GM06990 (cell line): ENCODE results near the gene CSAD.
"Not testable (repeated sequence)": the region's sequence is repeated elsewhere in the genome, so short reads cannot be mapped to it uniquely, and the experiment has no call there.

Experiments used
- DNase-seq: peaks from one replicate; pipeline ENCODE4 v3.0.0-alpha.2; 2011; ENCODE audit not compliant: insufficient read length; ENCODE audit errors: extremely low read depth
- H3K27me3 ChIP-seq: replicated peaks from 2 replicates; pipeline ENCODE4 v1.6.0; 2011; ENCODE audit warnings: low read length; ENCODE audit not compliant: control insufficient read depth, insufficient read depth
- H3K36me3 ChIP-seq: 2 replicates; pipeline ENCODE4 v1.5.1; 2011; ENCODE audit warnings: low read length; ENCODE audit not compliant: control insufficient read depth, insufficient read depth
- H3K4me3 ChIP-seq: replicated peaks from 2 replicates; pipeline ENCODE4 v1.5.1; 2011; ENCODE audit warnings: low read depth, mild to moderate bottlenecking, control low read depth, low read length
- TF ChIP-seq, protein P1 (sequence below): IDR thresholded peaks from 2 replicates; pipeline ENCODE4 v1.5.1; 2011; ENCODE audit warnings: low read length, control low read depth, mild to moderate bottlenecking, inconsistent platforms; ENCODE audit not compliant: insufficient read depth, poor library complexity, severe bottlenecking

The CSAD gene

DNA sequence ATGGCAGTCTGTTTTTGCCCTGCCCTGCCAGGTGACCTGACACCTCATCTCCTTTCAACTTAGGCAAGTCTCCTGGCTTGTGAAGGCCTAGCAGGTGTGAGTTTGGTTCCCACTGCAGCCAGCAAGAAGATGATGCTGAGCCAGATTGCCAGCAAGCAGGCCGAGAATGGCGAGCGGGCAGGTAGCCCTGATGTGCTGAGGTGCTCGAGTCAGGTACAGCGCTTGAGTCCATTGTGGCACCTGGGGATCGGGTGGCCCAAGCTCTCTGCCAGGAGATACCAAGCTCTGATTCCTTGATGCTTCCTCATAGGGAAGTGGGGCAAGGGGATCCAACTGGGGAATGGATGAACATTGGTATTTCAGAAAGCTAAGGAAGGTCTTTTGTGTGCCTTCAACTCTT is 4.1 kb upstream of the CSAD start:
- DNase-seq, result no peak
- H3K36me3 ChIP-seq, result peaks cover 20% of the 10 kb centered on the region

GRCh38 chr12:53182903-53183302 is 2.2 kb upstream of the CSAD start:
- DNase-seq, result no peak
- TF ChIP-seq, protein P1, sequence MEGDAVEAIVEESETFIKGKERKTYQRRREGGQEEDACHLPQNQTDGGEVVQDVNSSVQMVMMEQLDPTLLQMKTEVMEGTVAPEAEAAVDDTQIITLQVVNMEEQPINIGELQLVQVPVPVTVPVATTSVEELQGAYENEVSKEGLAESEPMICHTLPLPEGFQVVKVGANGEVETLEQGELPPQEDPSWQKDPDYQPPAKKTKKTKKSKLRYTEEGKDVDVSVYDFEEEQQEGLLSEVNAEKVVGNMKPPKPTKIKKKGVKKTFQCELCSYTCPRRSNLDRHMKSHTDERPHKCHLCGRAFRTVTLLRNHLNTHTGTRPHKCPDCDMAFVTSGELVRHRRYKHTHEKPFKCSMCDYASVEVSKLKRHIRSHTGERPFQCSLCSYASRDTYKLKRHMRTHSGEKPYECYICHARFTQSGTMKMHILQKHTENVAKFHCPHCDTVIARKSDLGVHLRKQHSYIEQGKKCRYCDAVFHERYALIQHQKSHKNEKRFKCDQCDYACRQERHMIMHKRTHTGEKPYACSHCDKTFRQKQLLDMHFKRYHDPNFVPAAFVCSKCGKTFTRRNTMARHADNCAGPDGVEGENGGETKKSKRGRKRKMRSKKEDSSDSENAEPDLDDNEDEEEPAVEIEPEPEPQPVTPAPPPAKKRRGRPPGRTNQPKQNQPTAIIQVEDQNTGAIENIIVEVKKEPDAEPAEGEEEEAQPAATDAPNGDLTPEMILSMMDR, result no peak
- H3K27me3 ChIP-seq, result no peaks in the 10 kb centered on the region
- H3K36me3 ChIP-seq, result peaks cover 15% of the 10 kb centered on the region
- H3K4me3 ChIP-seq, result no peak overlapping the region

More for the DNA sequence above, 4.1 kb upstream of the CSAD start:
- H3K27me3 ChIP-seq, result no peaks in the 10 kb centered on the region
- H3K4me3 ChIP-seq, result no peak overlapping the region
- TF ChIP-seq, protein P1, result no peak

- TF ChIP-seq, protein P1, result no peak
- H3K27me3 ChIP-seq, result no peaks in the 10 kb centered on the region
- H3K4me3 ChIP-seq, result peak overlapping the region; percentile 79
- DNase-seq, result no peak
- peaks cover 11% of the 10 kb centered on the region for H3K36me3 ChIP-seq
Observed at GRCh38 chr12:53181935-53182334, 1.2 kb upstream of the CSAD start.

GRCh38 chr12:53180931-53181645 is 363 bp upstream of the CSAD start:
- Histone ChIP-seq H3K36me3 (peaks cover 9% of the 10 kb centered on the region), H3K27me3 (no peaks in the 10 kb centered on the region), H3K4me3 (peak overlapping the region; percentile 79)
- TF ChIP-seq, protein P1, result no peak
- peak; percentile 90 for DNase-seq

DNA sequence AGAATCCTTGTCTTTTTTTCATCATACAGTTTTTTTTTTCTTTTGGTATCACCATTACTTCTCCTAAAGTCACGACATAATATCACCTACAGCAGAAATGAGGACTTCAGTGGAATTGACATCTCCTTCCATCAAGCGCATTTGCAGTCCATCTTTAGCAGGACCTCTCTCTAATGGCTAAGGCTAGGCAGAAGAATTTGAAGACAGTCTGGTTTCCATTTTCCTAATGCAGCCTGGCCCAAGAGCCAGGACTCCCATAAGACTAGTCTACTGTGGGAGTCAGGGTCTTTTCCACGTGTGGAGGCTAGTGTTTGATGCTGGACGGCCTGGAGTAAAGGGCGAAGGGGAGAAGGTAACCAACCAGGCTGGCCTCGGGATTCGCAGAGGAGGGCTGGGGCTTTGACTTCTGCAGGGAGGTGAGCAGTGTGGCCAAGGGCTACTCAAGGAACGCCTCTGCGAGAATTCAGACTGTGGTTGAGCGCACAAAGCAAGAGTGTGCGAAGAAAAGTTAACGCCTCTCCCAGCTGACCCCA is 972 bp downstream of the CSAD start:
- Histone ChIP-seq H3K36me3 (peaks cover 5% of the 10 kb centered on the region), H3K27me3 (no peaks in the 10 kb centered on the region), H3K4me3 (peak overlapping the region; percentile 79)
- no peak for DNase-seq
- TF ChIP-seq, protein P1, result no peak

GRCh38 chr12:53178803-53179202 is 1.9 kb downstream of the CSAD start:
- not testable (repeated sequence) for H3K36me3 ChIP-seq, DNase-seq, H3K4me3 ChIP-seq, H3K27me3 ChIP-seq

DNA sequence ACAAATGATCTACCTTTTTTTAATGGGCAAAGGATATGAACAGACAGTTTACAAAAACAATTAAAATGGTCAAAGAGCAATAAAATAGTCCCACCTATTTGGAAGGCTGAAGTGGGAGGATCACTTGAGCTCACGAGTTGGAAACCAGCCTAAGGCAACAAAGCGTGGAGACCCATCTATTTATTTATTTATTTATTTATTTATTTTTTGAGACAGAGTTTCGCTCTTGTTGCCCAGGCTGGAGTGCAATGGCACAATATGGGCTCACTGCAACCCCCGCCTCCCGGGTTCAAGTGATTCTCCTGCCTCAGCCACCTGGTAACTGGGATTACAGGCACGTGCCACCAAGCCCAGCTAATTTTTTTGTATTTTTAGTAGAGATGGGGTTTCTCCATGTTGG is 3.3 kb downstream of the CSAD start:
- DNase-seq, H3K4me3 ChIP-seq, H3K36me3 ChIP-seq, H3K27me3 ChIP-seq: not testable (repeated sequence)
